Renal cortical epithelial cell (primary cell): ENCODE results near the gene SLX9. TPM values are rescaled to one million over a fixed set of nuclear protein-coding genes. Genes with fewer than 3 reads are reported as not detected.

Source experiments
- DNase-seq: peaks from one replicate; pipeline ENCODE4 v3.0.0-alpha.2; 2011; ENCODE audit warnings: low read depth
- total RNA-seq: library from RNA; depleted of rRNA; stranded (reverse); fragments of >200 nt; gene quantifications from 2 replicates; pipeline ENCODE4 v1.2.3, GENCODE V29; 2014

Gene SLX9
- total RNA-seq, 1 donor from 2014 or later: 23.0 TPM

GRCh38 chr21:44977616-44978340, 37.9 kb downstream of the SLX9 start:
- DNase-seq: no peak

GRCh38 chr21:44979687-44980561, 40.1 kb downstream of the SLX9 start:
- DNase-seq: no peak

DNA sequence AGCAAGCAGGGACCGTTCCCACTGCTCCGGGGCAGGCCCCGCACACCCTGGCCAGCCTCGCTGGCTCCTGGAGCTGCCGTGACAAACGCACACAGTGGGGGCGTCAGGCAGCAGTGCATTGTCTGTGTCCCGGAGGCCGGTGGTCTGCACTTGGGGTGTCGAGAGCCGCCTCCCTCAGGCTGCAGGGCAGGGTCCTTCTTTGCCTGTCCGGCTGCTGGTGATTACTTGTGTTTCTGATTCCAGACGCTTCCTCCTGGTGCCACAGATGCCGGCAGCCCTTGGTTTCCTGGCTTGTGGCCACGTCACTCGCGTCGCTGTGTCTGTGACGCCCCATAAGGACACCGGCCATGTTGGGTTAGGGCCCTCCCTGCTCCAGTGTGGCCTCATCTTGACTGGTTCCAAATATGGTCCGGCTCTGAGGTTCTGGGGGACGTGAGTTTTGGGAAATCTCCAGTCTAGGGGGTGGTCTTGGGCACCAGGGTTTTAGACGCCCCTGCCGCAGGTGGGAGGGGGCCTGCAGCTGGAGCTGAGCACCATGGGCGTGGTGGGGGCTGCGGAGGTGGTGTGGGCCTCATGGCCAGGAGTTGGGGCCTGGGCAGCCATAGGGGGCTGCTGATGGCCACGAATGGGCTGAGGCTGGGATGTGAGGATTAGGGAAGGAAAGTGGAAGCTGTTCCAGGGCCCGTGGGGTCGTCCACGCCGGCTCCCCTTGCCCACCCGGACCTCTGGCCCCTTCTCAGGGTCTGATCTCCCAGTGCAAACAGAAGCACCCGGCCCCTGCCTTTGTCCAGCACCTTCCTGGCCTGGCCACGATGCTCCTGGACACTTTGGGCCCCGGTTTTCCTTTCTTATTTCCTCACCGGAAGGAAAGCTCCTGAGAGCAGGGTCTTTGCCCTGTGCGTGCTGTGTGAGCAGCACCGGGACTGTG, 41.0 kb downstream of the SLX9 start:
- no peak for DNase-seq

GRCh38 chr21:44982558-44983250, 42.9 kb downstream of the SLX9 start:
- DNase-seq: peak; percentile 18

DNA sequence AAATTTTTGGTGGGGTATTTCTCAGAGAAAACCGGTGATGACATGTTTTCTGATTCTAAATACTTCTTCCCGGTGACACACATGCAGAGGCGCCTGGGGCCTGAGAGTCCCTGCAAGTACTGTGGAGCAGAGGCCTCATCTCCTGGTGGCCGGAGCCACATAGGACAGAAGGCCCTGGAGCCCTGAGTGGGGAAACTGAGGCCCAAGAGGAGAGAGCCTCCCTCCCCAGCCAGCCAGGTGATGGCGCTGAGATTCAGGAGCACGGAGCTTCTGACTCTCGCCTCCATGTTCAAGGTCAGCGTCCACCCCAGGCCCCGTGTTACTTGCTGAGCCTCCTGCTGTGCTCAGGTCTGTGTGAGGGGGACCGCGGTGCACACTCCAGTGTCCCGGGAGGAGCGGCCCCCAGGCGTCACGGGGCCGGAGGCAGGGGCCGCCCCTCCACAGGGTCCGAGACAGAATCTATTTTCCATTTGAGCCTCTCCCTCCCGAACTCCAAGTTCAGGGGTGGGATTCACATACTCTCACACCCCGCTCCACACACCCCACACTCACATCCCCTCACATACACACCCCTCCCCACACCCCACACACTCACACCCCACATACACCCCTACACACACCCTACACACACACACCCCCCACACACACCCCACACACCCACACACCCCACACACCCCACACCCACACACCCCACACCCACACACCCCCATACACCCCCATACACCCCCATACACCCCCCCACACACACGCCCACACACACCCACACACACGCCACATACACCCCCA, 43.8 kb downstream of the SLX9 start:
- no peak for DNase-seq

- DNase-seq: no peak
Measured at GRCh38 chr21:44984428-44984791, 44.6 kb downstream of the SLX9 start.

DNA sequence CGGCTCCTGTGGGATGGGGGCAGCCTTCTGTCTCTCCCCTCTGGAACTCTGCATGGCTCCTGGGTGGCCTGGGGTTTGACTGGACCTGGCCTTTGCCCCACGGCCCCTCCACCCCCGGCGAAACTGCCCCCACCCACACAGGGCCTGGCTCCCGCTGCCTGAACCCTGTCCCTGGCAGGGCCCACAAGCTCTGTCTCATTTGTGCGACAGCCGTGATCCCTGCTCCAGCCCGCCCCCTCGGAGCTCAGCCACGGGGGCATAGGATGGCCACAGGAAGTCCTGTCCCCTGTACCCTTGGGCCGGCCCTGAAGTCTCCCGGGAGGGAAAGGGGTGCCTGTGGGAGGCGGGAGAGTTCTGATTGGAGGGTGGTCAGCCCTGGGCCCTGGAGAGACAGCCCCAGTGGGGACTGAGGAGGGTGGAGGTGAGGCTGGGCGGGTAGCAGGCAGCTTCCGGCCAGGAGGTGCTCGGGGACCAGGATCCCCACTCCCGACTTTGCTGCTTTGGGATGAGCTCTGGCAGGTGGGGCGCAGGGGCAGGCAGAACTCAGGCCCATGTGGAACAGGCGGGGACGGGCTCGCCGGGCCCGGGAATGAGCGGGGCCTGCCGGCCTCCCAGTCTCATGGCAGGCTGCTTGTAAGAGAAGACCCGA, 45.1 kb downstream of the SLX9 start:
- no peak for DNase-seq

DNA sequence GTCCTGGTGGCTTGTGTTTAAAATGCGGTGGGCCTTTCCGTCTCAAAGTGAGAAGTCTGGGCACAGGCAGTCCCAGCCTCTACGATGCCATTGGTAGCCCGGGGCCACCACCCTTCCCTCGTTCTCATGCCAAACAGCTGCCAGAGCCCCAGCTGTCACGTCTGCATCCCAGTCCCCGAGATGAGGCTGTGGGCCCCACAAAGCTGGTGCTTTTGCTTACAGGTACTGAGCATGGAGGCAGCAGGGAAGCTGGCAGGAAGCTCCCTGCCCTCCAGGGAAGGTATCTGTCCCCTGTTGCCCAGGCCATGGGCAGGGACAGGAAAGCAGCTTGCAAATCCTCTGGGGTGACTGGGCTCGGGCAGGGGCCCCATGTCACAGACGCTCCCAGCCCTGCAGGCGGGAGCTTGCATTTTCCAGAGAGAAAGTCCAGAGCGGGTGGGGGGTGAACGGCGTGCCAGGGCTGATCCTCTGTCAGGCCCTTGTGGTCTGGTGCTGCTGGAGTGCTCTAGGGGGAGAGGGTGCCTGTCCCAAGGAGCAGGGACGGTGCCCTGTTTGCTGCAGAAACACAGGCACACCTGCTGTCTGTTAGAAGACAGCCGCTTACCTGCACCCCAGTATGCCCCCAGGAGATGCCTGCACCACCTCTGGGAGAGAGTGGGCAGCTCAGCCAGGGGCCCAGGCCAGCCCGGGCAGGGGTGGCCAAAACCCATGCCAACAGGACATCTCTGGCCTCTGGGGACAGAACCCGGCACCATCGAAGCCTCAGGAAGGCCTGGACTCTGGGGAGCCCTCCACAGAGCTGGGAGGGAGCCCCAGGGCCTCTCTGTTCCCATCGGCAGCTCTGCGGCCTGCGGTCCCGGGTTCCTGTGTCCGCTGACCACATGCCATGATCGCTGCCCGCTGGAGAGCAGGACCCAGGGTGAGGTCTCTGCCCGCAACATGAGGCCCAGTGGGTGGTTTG, 45.9 kb downstream of the SLX9 start:
- no peak for DNase-seq

GRCh38 chr21:44986471-44987291, 46.9 kb downstream of the SLX9 start:
- DNase-seq: no peak

GRCh38 chr21:44987301-44987885, 47.6 kb downstream of the SLX9 start:
- DNase-seq: no peak

- no peak for DNase-seq
Measured at GRCh38 chr21:44987886-44988606, 48.2 kb downstream of the SLX9 start.

- no peak for DNase-seq
Measured at GRCh38 chr21:44988607-44989536, 49.0 kb downstream of the SLX9 start.

GRCh38 chr21:44989537-44989886, 49.7 kb downstream of the SLX9 start:
- DNase-seq: no peak

DNA sequence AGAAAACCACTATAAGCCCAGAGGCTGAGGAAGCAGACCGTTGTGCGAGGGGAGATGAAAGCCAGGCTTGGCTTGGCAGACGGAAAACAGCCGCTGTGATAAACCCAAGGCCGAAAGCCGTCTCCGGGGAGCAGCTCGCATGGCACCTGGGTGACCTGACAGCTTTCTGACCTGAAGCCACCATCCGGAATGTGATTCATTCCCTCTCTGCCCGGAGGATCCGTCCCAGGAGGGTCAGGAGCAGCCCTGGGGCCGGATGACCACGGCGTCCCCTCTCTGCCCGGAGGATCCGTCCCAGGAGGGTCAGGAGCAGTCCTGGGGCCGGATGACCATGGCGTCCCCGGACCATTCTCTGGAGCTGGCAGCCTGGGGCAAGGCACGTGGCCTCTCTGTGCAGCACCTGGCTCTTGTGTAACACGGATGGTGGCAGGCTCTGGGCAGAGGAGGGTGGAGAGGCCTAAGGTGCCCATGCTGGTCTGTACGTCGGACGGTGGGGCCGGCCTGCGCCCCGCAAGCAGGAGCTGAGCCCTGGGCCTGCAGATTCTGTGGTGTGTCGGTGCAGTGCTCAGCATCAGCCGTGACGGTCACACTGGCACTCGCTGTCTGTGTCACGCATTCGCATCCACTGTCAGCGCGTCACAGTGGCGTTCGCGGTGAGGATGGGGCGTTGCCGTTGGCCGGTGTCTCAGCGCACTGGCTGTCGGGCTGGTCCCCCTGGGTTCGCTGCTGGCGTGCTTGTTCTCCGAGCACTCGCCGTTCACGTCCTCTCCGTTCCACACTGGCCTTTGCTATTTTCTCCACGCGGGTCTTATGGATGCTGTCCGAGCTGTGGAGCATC, 50.3 kb downstream of the SLX9 start:
- DNase-seq: no peak

DNA sequence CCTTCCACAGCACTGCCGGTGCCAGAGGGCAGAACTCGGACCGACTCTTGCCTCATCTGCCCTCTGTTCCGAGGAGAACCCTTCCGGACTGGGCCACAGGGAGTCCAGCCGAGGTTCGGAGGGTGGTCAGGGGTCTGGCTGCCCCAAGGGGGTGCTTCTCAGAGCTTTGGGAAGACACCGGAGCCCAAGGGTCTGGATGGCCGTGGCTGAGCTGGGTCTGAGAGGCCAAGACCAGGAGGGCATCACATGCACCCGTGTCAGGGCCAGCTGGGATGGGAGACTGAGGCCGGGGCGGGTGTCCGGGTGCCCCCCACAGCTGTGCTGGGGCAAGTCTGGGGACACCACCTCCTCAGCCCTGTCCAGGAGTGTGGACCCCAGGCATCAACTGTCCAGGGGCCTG, 51.1 kb downstream of the SLX9 start:
- DNase-seq: no peak
